Stimulated activated CD4-positive, alpha-beta T cell treated with anti-CD3 and anti-CD28 coated beads, Interleukin-4, amount 100 ng/mL, for 4 hours (primary cell): ENCODE measurements around the gene EZH2.

Experiments used
- DNase-seq, 2 experiments: peaks; one replicate each; pipeline ENCODE4 v3.0.0-alpha.2; 2020

Gene EZH2

GRCh38 chr7:148884049-148884298 lies at the start of gene EZH2:
Gene EZH2 (minus strand): TSS chr7:148884291. CDS start chr7:148847298, 36,993 bp downstream.
- DNase-seq = no peak

GRCh38 chr7:148931470-148931869 lies 47.4 kb upstream of the EZH2 start:
- DNase-seq = no peak

- no peak for DNase-seq
Measured at GRCh38 chr7:148930335-148930734, 46.2 kb upstream of the EZH2 start.

DNA sequence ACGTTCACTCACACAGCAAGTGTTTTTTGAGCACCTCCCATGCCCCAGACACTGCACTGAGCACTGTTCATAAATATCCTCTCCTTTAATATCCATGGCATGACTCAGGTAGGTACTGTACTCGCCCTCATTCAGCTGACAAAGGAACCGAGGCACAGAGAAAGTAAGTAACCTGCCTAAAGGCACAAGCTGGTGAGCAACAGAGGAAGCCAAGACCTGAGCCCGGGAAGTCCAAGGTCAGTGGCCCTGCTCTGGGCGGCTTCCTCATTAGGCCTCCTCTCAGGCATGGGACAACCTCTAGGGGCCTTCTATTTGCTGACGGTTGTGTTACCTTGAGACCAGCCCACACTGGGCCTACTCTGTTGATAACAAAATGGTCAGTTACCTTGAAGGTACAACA lies 45.1 kb upstream of the EZH2 start:
- no peak for DNase-seq

GRCh38 chr7:148927123-148928045 lies 43.3 kb upstream of the EZH2 start:
- no peak for DNase-seq

GRCh38 chr7:148925836-148926235 lies 41.7 kb upstream of the EZH2 start:
- no peak for DNase-seq

GRCh38 chr7:148924011-148924410 lies 39.9 kb upstream of the EZH2 start:
- DNase-seq = no peak

- no peak for DNase-seq
Measured at GRCh38 chr7:148921806-148922205, 37.7 kb upstream of the EZH2 start.

- peak in 1 of 2 experiments; percentile 22 for DNase-seq
Measured at GRCh38 chr7:148921189-148921588, 37.1 kb upstream of the EZH2 start.

GRCh38 chr7:148919859-148920258 lies 35.8 kb upstream of the EZH2 start:
- no peak for DNase-seq

DNA sequence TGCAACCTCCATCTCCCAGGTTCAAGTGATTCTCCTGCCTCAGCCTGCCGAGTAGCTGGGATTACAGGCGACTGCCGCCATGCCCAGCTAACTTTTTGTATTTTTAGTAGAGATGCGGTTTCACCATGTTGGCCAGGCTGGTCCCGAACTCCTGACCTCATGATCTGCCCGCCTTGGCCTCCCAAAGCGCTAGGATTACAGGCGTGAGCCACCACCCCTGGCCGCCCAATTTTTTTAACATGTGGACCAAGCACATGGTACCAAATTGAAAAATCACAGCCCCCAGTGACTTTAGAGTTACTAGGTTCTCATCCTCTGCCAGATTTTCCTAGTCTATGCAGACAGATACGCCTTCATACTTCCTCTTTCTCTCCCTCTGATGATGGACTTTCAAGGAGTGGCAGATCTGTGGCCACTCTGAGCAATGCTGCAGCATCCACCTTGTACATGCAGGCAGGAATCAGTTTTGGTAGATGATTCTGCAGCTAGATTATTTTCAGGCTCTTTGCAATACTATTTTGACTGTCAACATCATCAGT lies 34.0 kb upstream of the EZH2 start:
- DNase-seq = no peak

DNA sequence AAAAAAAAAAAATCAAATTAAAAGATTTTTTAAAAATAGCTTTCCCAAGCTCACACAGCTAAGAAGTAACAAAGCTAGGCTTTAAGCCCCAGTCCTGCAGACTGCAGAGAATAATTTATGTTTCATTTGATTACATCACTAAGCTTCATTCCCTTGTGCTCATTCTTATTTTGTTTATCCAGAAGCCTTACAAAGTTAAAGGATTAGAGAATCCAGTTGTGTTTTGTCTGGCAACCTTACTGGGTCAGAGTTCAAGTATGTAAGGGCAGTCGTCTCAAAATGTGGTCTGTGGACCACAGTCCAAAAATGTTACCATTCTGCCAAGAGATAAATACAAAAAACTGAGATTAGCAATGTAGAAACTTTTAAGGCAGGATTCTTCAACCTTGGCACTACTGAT lies 32.1 kb upstream of the EZH2 start:
- no peak for DNase-seq

DNA sequence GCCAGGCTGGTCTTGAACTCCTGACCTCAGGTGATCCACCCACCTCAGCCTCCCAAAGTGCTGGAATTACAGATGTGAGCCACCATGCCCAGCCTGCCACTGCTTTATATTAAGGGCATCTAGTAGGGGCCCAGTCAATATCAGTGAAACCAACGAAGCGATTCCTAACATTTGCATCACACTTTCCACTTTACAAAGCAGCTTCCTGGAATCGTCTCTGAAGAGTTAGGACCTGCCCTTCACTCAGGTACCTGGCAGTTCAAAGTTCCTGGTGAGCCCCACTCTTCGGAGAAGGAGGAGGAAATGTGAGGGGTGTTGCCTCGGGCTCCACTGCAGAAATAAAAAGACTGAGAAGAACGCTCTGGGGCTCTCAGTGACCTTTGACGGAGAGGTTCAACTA lies 31.1 kb upstream of the EZH2 start:
- DNase-seq = peak in 1 of 2 experiments; percentile 59

- peak; percentile 55 to 71 for DNase-seq
Measured at GRCh38 chr7:148914208-148914777, 30.2 kb upstream of the EZH2 start.

DNA sequence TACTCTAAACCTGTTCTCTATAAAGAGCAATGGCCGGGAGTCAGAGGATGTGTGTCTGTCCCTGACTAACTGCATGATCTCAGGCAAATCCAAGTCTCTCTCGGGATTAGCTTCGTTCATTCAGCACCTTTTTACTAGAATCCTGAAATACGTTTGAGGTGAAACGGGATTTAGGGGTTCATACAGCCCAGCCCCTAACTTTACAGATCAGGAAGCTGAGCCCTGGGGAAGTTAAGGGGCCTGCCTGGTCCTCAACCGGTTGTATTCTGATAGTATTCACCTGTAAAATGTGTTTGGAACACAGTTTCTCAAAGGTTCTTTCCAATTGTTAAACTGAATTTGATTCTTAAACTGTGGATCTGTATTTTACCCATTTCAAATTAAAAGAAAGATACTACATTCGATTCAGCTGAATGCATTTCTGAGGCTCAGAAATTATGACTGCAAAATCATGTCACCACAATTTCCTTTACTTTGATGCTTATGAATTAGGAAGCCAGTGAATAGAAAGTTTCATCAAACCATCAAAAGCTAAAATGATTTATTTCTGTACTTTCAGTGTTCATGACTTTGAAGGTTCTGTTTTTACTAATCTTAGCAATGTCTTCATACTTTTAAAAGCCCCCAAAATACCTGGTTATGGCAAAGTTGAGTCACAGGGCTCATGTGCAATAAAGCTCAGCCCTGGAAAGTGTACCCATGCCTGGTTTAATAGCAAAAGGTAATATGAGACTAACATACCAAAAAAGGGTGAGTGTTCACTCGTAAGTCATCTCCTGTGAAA lies 28.9 kb upstream of the EZH2 start:
- peak in 1 of 2 experiments; percentile 77 for DNase-seq

DNA sequence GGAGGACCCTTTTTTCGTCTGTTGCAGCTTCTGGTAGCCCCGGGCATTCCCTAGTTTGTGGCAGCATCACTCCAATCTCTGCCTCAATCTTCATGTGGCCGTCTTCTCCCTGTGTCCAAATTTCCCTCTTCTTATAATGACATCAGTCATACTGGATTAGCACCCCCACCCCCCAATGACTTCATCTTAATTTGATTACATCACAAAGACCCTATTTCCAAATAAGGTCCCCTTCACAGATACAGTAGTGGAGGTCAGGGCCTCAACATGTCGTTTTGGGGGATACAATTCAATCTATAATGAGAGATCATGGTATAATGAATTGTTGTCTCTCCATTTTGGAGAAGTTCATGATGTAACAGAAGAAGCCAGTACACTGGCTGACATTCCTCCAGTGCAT lies 28.1 kb upstream of the EZH2 start:
- no peak for DNase-seq

GRCh38 chr7:148911626-148912025 lies 27.5 kb upstream of the EZH2 start:
- peak in 1 of 2 experiments; percentile 22 for DNase-seq

- DNase-seq = no peak
Measured at GRCh38 chr7:148909568-148909967, 25.5 kb upstream of the EZH2 start.

DNA sequence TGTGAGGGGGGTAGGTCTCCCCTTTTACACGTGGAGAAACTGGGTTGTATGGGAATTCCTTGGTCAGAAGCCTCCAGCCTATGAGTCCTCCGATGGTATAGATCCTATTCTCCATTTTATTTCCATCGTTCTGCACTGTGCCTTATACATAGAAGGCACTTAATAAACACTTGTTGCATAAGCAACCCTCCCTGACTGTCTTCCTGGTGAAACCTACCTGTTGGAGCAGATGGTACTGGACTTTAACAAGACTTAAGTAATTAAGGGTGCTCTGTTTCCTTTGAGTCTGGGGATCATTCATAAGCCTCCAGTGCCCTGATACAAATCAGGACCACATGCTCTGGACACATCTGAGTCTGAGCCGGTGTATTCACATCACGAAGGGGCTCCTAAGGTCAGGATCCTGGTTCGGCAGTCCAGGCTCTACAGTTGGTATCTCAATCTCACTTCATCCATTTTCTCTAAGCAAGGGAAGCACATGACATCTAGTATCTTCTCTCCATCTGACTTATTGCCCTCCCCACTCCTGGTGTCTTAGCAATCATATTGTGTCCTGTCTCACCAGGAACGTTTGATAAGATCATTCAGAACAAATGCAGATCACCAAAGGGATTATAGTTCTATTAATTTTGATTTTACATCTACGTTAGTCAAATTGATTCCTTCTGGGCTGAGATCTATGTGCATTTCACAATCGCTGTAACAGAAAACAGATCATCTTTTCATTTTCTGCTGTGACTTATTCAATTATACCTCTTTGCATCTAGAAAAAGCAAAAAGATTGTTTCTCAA lies 22.8 kb upstream of the EZH2 start:
- DNase-seq = no peak

GRCh38 chr7:148905093-148905666 lies 21.1 kb upstream of the EZH2 start:
- DNase-seq = no peak

DNA sequence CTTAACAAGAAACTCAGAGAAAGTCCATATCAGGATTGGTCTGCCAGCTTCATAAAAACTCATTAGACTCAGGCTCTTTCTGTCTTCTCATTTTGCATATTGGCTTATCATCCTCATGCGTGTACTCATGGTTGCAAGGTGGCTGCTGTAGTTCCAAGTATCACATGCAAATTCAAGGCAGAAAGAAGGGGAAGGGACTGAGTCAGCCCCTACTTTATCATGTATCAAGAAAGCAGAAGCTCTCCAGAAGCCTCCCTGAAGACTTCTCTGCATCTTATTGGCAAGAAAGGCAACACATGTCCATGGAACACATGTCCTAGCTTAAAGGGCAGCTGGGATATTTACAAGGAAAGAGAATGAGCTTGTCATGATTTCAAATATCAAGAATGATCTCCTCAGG lies 19.4 kb upstream of the EZH2 start:
- no peak for DNase-seq

- no peak for DNase-seq
Measured at GRCh38 chr7:148901178-148901577, 17.1 kb upstream of the EZH2 start.
